ENCODE measurements around the gene SLC25A29. TPM values are rescaled to one million over a fixed set of nuclear protein-coding genes. Genes with fewer than 3 reads are reported as not detected.
"Not testable (repeated sequence)": the region's sequence is repeated elsewhere in the genome, so short reads cannot be mapped to it uniquely, and the experiment has no call there.

Gene SLC25A29
- total RNA-seq, 2 donors from 2014 or later, result 24.7 to 34.0 TPM

GRCh38 chr14:100291305-100292075 is 14.8 kb downstream of the SLC25A29 start:
- peaks cover 0 to 40% of the 10 kb centered on the region in 2 donors for H3K4me1 ChIP-seq
- no peak for DNase-seq (ENCODE audit: low spot score)
- H3K36me3 ChIP-seq, result peaks cover 11% of the 10 kb centered on the region
- TF ChIP-seq CTCF (IDR thresholded peaks at IDR 0.05), result no peak
- no peaks in the 10 kb centered on the region for H3K9me3 ChIP-seq
- no peak overlapping the region for H3K27ac ChIP-seq
- no peak overlapping the region for H3K4me3 ChIP-seq
- no peaks in the 10 kb centered on the region for H3K27me3 ChIP-seq

- H3K27me3 ChIP-seq, result no peaks in the 10 kb centered on the region
- no peak overlapping the region for H3K4me3 ChIP-seq
- no peak for DNase-seq (ENCODE audit: low spot score)
- no peaks in the 10 kb centered on the region for H3K9me3 ChIP-seq
- peaks cover 0 to 42% of the 10 kb centered on the region in 2 donors for H3K4me1 ChIP-seq
- H3K36me3 ChIP-seq, result peaks cover 11% of the 10 kb centered on the region
- no peak for TF ChIP-seq CTCF (IDR thresholded peaks at IDR 0.05)
- H3K27ac ChIP-seq, result no peak overlapping the region
Measured at GRCh38 chr14:100290607-100291304, 15.5 kb downstream of the SLC25A29 start.

- Histone ChIP-seq H3K9me3 (no peaks in the 10 kb centered on the region), H3K4me3 (no peak overlapping the region), H3K36me3 (peaks cover 11% of the 10 kb centered on the region), H3K27me3 (no peaks in the 10 kb centered on the region), H3K27ac (no peak overlapping the region), H3K4me1 (peaks cover 0 to 42% of the 10 kb centered on the region in 2 donors)
- TF ChIP-seq CTCF (IDR thresholded peaks at IDR 0.05), result no peak
- no peak for DNase-seq (ENCODE audit: low spot score)
Measured at GRCh38 chr14:100289916-100290606, 16.2 kb downstream of the SLC25A29 start.

GRCh38 chr14:100288382-100289185 is 17.7 kb downstream of the SLC25A29 start:
- H3K36me3 ChIP-seq, result peaks cover 11% of the 10 kb centered on the region
- no peak overlapping the region for H3K27ac ChIP-seq
- DNase-seq (ENCODE audit: low spot score), result no peak
- H3K4me1 ChIP-seq, result peaks cover 0 to 39% of the 10 kb centered on the region in 2 donors
- no peaks in the 10 kb centered on the region for H3K27me3 ChIP-seq
- no peak overlapping the region for H3K4me3 ChIP-seq
- H3K9me3 ChIP-seq, result no peaks in the 10 kb centered on the region
- no peak for TF ChIP-seq CTCF (IDR thresholded peaks at IDR 0.05)

- H3K4me1 ChIP-seq, result peaks cover 0 to 39% of the 10 kb centered on the region in 2 donors
- peaks cover 11% of the 10 kb centered on the region for H3K36me3 ChIP-seq
- H3K9me3 ChIP-seq; H3K4me3 ChIP-seq; H3K27ac ChIP-seq; DNase-seq (ENCODE audit: low spot score); H3K27me3 ChIP-seq: not testable (repeated sequence)
Measured at GRCh38 chr14:100287998-100288295, 18.3 kb downstream of the SLC25A29 start.

Data from right atrium auricular region (tissue), 2 donors.